Left lung (tissue), 10 donors: ENCODE results near the gene RAD23B. TPM values are rescaled to one million over a fixed set of nuclear protein-coding genes. Genes with fewer than 3 reads are reported as not detected.
"Not testable (repeated sequence)": the region's sequence is repeated elsewhere in the genome, so short reads cannot be mapped to it uniquely, and the experiment has no call there.

ENCODE experiments used
- ATAC-seq: fragments of 200-7000 bp; cut with Tn5 transposase; one replicate; pipeline ENCODE4 v1.9.1; 2020; ENCODE audit warnings: moderate library complexity
- DNase-seq, 4 donors: peaks; one replicate each; pipeline ENCODE4 v3.0.0-alpha.2; 2013 to 2020
- H3K27ac ChIP-seq, 2 donors: fragments of 200-600 bp; sonication (generic) in 1 of 2; one replicate each; pipeline versions ENCODE4 v1.5.0 to v1.8.0; 2020 to 2021
- H3K27me3 ChIP-seq, 2 donors: fragments of 200-600 bp; sonication (generic) in 1 of 2; one replicate each; pipeline versions ENCODE4 v1.5.0 to v1.8.0; 2020 to 2021
- H3K36me3 ChIP-seq, 2 donors: fragments of 200-600 bp; sonication (generic) in 1 of 2; one replicate each; pipeline versions ENCODE4 v1.5.0 to v1.8.0; 2020 to 2021
- H3K4me1 ChIP-seq, 2 donors: fragments of 200-600 bp; one replicate each; pipeline ENCODE4 v1.8.0; 2021
- H3K4me3 ChIP-seq, 2 donors: fragments of 200-600 bp; sonication (generic) in 1 of 2; one replicate each; pipeline versions ENCODE4 v1.5.0 to v1.8.0; 2020 to 2021; ENCODE audit warnings: mild to moderate bottlenecking in 1 of 2
- H3K9me3 ChIP-seq, 2 donors: fragments of 200-600 bp; sonication (generic) in 1 of 2; one replicate each; pipeline versions ENCODE4 v1.5.0 to v1.8.0; 2020 to 2021
- CTCF ChIP-seq, 2 donors: fragments of 200-600 bp; sonication (generic) in 1 of 2; IDR thresholded peaks; one replicate each; pipeline versions ENCODE4 v1.5.0 to v1.8.0; 2021; ENCODE audit warnings: antibody characterized with exemption in 2 of 2
- intact Hi-C, 2 donors: fragments of 100-400 bp; cut with DNase I; formaldehyde crosslinking; loops; one replicate each; pipeline versions ENCODE4 v1.11.2 to v1.14.2; 2022
- polyA plus RNA-seq, 6 donors: library from polyadenylated mRNA; unstranded; fragments of 120-200 nt; gene quantifications; one replicate each; pipeline ENCODE4 v1.2.1, GENCODE V29; 2013; ENCODE audit not compliant: insufficient read length in 6 of 6
- total RNA-seq, 2 donors: library from RNA; stranded (reverse); fragmentation: NEBNext Ultra II Directional; extraction: Animal tissue kit (Norgen Biotek cat#: 25700); gene quantifications; one replicate each; pipeline ENCODE4 v1.2.1, GENCODE V29; 2021
- donor health status: DM: no; HTN: yes; CAD: no.
- donor health status: DM: no; HTN: no; CAD: no.

The RAD23B gene
- total and polyA plus RNA-seq, 8 donors, result 105 to 142 (median 114) TPM

GRCh38 chr9:107251756-107252322 is 31.2 kb upstream of the RAD23B start:
- peak; percentile 17 for ATAC-seq
- H3K4me1 ChIP-seq, result no peaks in the 10 kb centered on the region
- intact Hi-C loops, result no loop called here

DNA sequence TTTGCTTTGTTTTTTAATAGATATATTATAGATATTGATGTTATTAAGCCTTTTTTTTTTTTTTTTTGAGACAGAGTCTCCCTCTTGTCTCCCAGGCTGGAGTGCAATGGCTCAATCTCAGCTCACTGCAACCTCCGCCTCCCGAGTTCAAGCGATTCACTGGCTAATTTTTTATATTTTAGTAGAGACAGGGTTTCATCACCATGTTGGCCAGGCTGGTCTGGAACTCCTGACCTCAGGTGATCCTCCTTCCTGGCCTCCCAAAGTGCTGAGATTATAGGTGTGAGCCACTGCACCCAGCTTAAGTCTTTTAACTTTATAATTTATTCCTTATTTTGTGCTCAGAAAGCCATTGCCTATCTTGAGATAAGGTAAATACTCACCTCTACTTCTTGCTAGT is 24.2 kb upstream of the RAD23B start:
- ATAC-seq, result no peak
- no peak overlapping the region for H3K27ac ChIP-seq
- DNase-seq, result no peak
- no peak for TF ChIP-seq CTCF (IDR thresholded peaks at IDR 0.05)
- H3K4me1 ChIP-seq, result no peaks in the 10 kb centered on the region
- H3K9me3 ChIP-seq, result no peaks in the 10 kb centered on the region
- H3K27me3 ChIP-seq, result no peaks in the 10 kb centered on the region
- no peaks in the 10 kb centered on the region for H3K36me3 ChIP-seq
- intact Hi-C loops, result no loop called here
- no peak overlapping the region for H3K4me3 ChIP-seq

More at GRCh38 chr9:107251756-107252322, 31.2 kb upstream of the RAD23B start:
- no peaks in the 10 kb centered on the region for H3K27me3 ChIP-seq
- no peaks in the 10 kb centered on the region for H3K36me3 ChIP-seq
- H3K4me3 ChIP-seq, result no peak overlapping the region
- TF ChIP-seq CTCF (IDR thresholded peaks at IDR 0.05), result no peak
- no peak for DNase-seq
- H3K9me3 ChIP-seq, result no peaks in the 10 kb centered on the region
- no peak overlapping the region for H3K27ac ChIP-seq

DNA sequence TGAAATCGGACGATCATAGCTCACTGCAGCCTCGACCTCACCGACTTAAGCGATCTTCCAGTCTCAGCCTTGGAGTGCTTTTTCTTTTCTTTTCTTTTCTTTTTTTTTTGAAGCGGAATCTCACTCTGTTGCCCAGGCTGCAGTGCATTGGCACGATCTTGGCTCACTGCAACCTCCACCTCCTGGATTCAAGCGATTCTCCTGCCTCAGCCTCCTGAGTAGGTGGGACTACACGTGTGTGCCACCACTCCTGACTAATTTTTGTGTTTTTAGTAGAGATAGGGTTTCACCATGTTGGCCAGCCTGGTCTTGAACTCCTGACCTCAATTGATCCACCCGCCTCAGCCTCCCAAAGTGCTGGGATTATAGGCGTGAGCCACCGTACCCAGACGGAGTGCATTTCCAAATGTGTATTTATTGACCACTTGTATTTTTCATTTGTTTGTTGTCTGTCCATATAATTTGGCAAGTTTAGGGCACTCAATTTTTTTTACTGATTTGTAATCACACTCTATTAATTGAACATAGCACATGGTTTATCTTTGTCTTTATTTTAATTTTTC is 23.2 kb upstream of the RAD23B start:
- ATAC-seq, H3K4me1 ChIP-seq, DNase-seq, intact Hi-C loops, H3K9me3 ChIP-seq, H3K27me3 ChIP-seq, H3K27ac ChIP-seq, H3K36me3 ChIP-seq, H3K4me3 ChIP-seq: not testable (repeated sequence)

DNA sequence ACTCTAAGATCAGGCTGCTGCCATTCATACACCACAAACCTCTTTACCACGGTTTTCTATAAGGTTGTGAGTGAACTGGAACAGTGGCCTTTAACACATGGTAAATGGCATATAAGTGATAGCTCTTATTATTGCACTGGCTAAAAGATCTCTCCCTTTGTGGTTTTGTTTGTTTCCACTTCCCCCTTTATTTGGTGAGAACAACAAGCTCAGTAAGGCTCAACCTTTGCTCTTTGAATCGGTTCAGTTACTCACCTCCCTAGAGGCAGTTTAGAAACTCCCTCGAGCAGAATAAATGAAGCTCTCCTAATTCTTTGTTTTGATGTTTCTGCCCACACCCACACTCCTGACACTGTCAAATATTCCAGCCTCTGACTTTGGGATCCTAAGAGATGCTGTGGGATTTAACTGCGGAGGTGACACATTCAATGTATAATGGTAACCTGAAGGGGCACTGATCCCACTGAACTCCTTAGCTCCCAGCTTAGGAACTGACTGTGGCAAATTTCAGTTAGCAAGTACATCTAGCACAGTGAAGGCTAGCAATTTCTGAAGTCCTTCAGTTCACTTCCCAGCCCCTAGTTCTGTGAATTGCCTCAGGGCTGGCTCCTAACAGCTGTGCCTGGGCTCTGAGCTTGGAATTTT is 22.5 kb upstream of the RAD23B start:
- DNase-seq, result no peak
- no peaks in the 10 kb centered on the region for H3K27me3 ChIP-seq
- ATAC-seq, result no peak
- peaks cover 0 to 7% of the 10 kb centered on the region in 2 donors for H3K9me3 ChIP-seq
- H3K4me1 ChIP-seq, result no peaks in the 10 kb centered on the region
- H3K27ac ChIP-seq, result no peak overlapping the region
- no peak for TF ChIP-seq CTCF (IDR thresholded peaks at IDR 0.05)
- H3K4me3 ChIP-seq, result no peak overlapping the region
- intact Hi-C loops, result no loop called here
- H3K36me3 ChIP-seq, result no peaks in the 10 kb centered on the region

DNA sequence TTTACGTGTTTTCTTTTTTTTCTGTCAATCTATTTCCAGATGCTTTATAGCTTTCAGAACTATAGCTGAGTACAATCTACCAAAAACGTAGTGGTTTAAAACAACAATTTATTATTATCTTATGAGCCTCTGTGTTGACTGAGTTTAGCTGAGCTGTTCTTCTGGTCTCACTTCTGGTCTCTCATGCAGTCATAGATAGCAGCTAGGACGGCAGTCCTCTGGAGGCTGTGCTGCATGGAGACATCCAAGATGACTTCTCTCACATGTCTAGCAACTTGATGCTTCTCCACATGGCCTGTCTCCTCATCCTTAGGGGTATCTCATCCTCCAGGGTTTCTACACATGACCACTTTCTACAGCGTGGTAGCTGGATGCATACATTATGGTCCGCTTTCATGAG is 22.0 kb upstream of the RAD23B start:
- no peak overlapping the region for H3K4me3 ChIP-seq
- no peaks in the 10 kb centered on the region for H3K36me3 ChIP-seq
- H3K27ac ChIP-seq, result no peak overlapping the region
- TF ChIP-seq CTCF (IDR thresholded peaks at IDR 0.05), result no peak
- no peaks in the 10 kb centered on the region for H3K27me3 ChIP-seq
- ATAC-seq, result no peak
- intact Hi-C loops, result no loop called here
- peaks cover 0 to 8% of the 10 kb centered on the region in 2 donors for H3K9me3 ChIP-seq
- no peak for DNase-seq
- no peaks in the 10 kb centered on the region for H3K4me1 ChIP-seq
